Measurements from ENCODE around the gene ELL. TPM values are rescaled to one million over a fixed set of nuclear protein-coding genes. Genes with fewer than 3 reads are reported as not detected.

The ELL gene
- total RNA-seq, 6 donors from 2014 or later, result 19.8 to 66.0 (median 22.4) TPM

DNA sequence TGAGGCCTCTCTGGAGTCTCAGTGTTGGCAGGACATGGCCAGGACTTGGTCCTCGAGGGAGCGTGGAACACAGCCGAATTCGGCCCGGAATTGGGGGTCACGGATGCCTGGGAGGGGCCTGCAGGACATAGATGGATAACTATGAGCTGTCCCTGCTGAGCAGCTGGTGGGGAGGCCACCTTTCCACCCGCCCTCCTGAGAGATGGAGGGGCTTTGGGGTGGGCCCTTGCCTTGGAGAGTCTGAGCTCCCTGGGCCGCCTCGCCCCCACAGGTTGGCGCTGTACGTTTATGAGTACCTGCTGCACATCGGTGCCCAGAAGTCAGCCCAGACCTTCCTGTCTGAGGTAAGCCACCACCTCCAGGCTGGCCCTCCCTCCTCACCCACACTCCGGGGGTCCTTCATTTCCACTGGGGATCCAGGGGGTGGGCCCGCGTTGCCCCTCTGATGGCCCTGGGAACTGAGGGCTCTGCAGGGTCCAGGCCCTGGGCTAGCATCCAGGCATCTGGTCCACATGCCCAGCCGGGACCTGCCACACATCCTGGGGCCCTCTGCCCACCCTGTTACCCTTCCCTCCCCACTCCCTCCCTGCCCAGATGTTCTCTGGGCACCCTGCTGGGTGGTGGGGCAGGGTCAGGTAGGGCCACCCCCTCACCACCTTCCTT is 94.7 kb downstream of the ELL start:
- ATAC-seq (ENCODE audit: low FRiP score in 2 of 2) (no peak), DNase-seq (peak in 1 of 2 donors; percentile 62)
- Histone ChIP-seq H3K27ac (no peak overlapping the region), H3K4me1 (peaks cover 25 to 54% (median 26%) of the 10 kb centered on the region in 4 donors), H3K36me3 (peaks cover 0 to 4% (median 0%) of the 10 kb centered on the region in 4 donors), H3K4me3 (no peak overlapping the region), H3K27me3 (no peaks in the 10 kb centered on the region), H3K9me3 (no peaks in the 10 kb centered on the region)
- 74 to 90% methylated on average over 5 to 8 of the region's 16 CpGs for WGBS, 2 donors
- TF ChIP-seq EP300 (IDR thresholded peaks at IDR 0.05), result no peak
- no peak for TF ChIP-seq POLR2AphosphoS5 (IDR thresholded peaks at IDR 0.05)
- TF ChIP-seq, protein P1, sequence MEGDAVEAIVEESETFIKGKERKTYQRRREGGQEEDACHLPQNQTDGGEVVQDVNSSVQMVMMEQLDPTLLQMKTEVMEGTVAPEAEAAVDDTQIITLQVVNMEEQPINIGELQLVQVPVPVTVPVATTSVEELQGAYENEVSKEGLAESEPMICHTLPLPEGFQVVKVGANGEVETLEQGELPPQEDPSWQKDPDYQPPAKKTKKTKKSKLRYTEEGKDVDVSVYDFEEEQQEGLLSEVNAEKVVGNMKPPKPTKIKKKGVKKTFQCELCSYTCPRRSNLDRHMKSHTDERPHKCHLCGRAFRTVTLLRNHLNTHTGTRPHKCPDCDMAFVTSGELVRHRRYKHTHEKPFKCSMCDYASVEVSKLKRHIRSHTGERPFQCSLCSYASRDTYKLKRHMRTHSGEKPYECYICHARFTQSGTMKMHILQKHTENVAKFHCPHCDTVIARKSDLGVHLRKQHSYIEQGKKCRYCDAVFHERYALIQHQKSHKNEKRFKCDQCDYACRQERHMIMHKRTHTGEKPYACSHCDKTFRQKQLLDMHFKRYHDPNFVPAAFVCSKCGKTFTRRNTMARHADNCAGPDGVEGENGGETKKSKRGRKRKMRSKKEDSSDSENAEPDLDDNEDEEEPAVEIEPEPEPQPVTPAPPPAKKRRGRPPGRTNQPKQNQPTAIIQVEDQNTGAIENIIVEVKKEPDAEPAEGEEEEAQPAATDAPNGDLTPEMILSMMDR (IDR thresholded peaks at IDR 0.05), result no peak
- TF ChIP-seq POLR2A (IDR thresholded peaks at IDR 0.05), result no peak

- peak in 1 of 2 donors; percentile 65 for DNase-seq
- ATAC-seq (ENCODE audit: low FRiP score in 2 of 2), result no peak
- H3K4me3 ChIP-seq, result no peak overlapping the region
- no peaks in the 10 kb centered on the region for H3K27me3 ChIP-seq
- H3K27ac ChIP-seq, result peak overlapping the region in 2 of 4 donors; percentile 26 to 44
- no peaks in the 10 kb centered on the region for H3K9me3 ChIP-seq
- peaks cover 0 to 4% (median 0%) of the 10 kb centered on the region in 4 donors for H3K36me3 ChIP-seq
- 95 to 100% methylated on average over 1 to 8 of the region's 8 CpGs for WGBS, 2 donors
- TF ChIP-seq EP300 (IDR thresholded peaks at IDR 0.05) (no peak), POLR2AphosphoS5 (IDR thresholded peaks at IDR 0.05) (no peak), POLR2A (IDR thresholded peaks at IDR 0.05) (no peak)
- TF ChIP-seq, protein P1 (IDR thresholded peaks at IDR 0.05), result no peak
- H3K4me1 ChIP-seq, result peaks cover 26 to 58% (median 27%) of the 10 kb centered on the region in 4 donors
Observed at GRCh38 chr19:18426416-18426767, 95.5 kb downstream of the ELL start.

- TF ChIP-seq POLR2A (IDR thresholded peaks at IDR 0.05), result no peak
- TF ChIP-seq POLR2AphosphoS5 (IDR thresholded peaks at IDR 0.05), result no peak
- TF ChIP-seq, protein P1 (IDR thresholded peaks at IDR 0.05), result no peak
- no peak for TF ChIP-seq EP300 (IDR thresholded peaks at IDR 0.05)
- H3K4me1 ChIP-seq, result peaks cover 28 to 64% (median 34%) of the 10 kb centered on the region in 4 donors
- H3K36me3 ChIP-seq, result peaks cover 0 to 4% (median 0%) of the 10 kb centered on the region in 4 donors
- H3K4me3 ChIP-seq, result no peak overlapping the region
- 82% methylated on average over 14 to 18 of the region's 18 CpGs for WGBS, 2 donors
- no peaks in the 10 kb centered on the region for H3K27me3 ChIP-seq
- peak overlapping the region in 3 of 4 donors; percentile 5 to 44 (median 26) for H3K27ac ChIP-seq
- no peaks in the 10 kb centered on the region for H3K9me3 ChIP-seq
- ATAC-seq (ENCODE audit: low FRiP score in 2 of 2), result peak in 1 of 2 donors; percentile 67
- DNase-seq, result peak in 1 of 2 donors; percentile 75
Observed at GRCh38 chr19:18425515-18426415, 96.1 kb downstream of the ELL start.

DNA sequence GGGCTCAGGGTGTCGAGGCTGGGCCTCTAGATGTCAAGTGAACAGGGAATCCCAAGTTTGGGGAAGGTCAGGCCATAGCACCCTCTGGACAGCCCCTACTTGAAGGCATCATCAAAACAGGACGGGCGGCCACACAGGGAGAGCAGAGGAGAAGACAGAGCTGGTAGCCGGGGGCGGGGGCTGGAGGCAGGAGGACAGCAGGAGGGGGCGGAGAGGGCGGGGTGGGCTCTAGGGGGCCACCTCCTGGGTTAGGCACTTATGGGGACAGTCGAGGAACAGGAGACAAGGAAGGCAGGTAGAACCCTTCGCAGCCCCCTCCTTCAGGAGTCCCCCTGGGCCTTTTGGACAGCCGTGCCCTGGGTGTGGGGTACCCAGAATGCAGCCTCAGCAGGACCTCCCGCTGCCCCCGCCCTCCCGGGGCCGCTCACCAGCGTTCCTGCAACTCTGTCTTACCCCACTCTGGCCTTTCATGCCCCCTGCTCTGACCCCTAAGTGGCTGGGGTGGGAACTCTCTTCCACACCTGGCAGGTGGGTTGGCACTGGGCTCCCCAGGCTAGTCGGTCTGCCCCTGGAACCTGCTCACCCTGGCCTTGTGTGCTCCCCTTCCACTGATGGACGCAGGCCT is 96.9 kb downstream of the ELL start:
- TF ChIP-seq POLR2AphosphoS5 (IDR thresholded peaks at IDR 0.05) (no peak), EP300 (IDR thresholded peaks at IDR 0.05) (no peak), POLR2A (IDR thresholded peaks at IDR 0.05) (no peak)
- TF ChIP-seq, protein P1 (IDR thresholded peaks at IDR 0.05), result no peak
- H3K4me1 ChIP-seq, result peaks cover 34 to 66% (median 41%) of the 10 kb centered on the region in 4 donors
- no peaks in the 10 kb centered on the region for H3K9me3 ChIP-seq
- WGBS, 2 donors, result 80 to 88% methylated on average over 15 to 17 of the region's 17 CpGs
- ATAC-seq (ENCODE audit: low FRiP score in 2 of 2) (no peak), DNase-seq (peak in 1 of 2 donors; percentile 71)
- no peaks in the 10 kb centered on the region for H3K27me3 ChIP-seq
- H3K36me3 ChIP-seq, result peaks cover 0 to 4% (median 0%) of the 10 kb centered on the region in 4 donors
- no peak overlapping the region for H3K4me3 ChIP-seq
- H3K27ac ChIP-seq, result peak overlapping the region in 1 of 4 donors; percentile 26

Data from upper lobe of left lung (tissue), 6 donors.